GM12878 (cell line): ENCODE results near the gene SCNN1A. TPM values are rescaled to one million over a fixed set of nuclear protein-coding genes. Genes with fewer than 3 reads are reported as not detected.

ENCODE experiments used
- ATAC-seq: fragments of 200-7000 bp; cut with Tn5 transposase; 3 replicates; pipeline ENCODE4 v1.9.1; 2020; ENCODE audit warnings: mild to moderate bottlenecking, moderate library complexity
- BruUV-seq: library from RNA; stranded (reverse); fragments of 400-500 nt; replicated peaks from 2 replicates; lab custom pipeline; 2021; lab: Mats Ljungman, UMichigan
- CTCF ChIA-PET: fragments of 300-600 bp; sonication (Branson Sonifier 250); formaldehyde crosslinking; extraction: SDS; loops from one replicate; lab custom pipeline; 2021; ENCODE audit warnings: inconsistent platforms; lab: Yijun Ruan, JAX
- POLR2A ChIA-PET: fragments of 350-600 bp; formaldehyde crosslinking; extraction: SDS; loops from one replicate; lab custom pipeline; 2021; ENCODE audit warnings: inconsistent platforms; lab: Charles Lee
- RAD21 ChIA-PET: fragments of 300-600 bp; sonication (Branson Sonifier 250); formaldehyde crosslinking; loops from one replicate; lab custom pipeline; 2023; ENCODE audit warnings: antibody characterized with exemption; ENCODE audit not compliant: unreplicated experiment; lab: Charles Lee
- SMC1A ChIA-PET: fragments of 300-600 bp; sonication (Branson Sonifier 250); formaldehyde crosslinking; loops from one replicate; lab custom pipeline; 2023; ENCODE audit not compliant: unreplicated experiment, uncharacterized antibody; lab: Charles Lee
- DNase-seq: peaks from one replicate; pipeline ENCODE4 v3.0.0-alpha.2; 2011; ENCODE audit warnings: low read depth, low spot score
- FAIRE-seq: peaks from 3 replicates; lab custom pipeline; 2011; peaks lifted over from hg19 to GRCh38; lab: Jason Lieb, UNC
- H2AFZ ChIP-seq: 2 replicates; pipeline ENCODE4 v1.6.0; 2011; ENCODE audit warnings: low read depth, low read length, control low read depth; ENCODE audit not compliant: control insufficient read depth
- H3K27ac ChIP-seq: 2 replicates; pipeline ENCODE4 v1.5.1; 2011; ENCODE audit warnings: control low read depth; ENCODE audit not compliant: control insufficient read depth, insufficient read depth
- H3K27me3 ChIP-seq, 2 experiments: replicated peaks in 1 of 2; 2 replicates each; pipeline versions ENCODE4 v1.6.0 to v1.6.1; 2011; ENCODE audit warnings: low read length in 1 of 2; ENCODE audit not compliant: control insufficient read depth in 2 of 2, insufficient read depth in 2 of 2
- H3K36me3 ChIP-seq, 2 experiments: 2 replicates each; pipeline ENCODE4 v1.5.1; 2011; ENCODE audit warnings: low read length in 1 of 2; ENCODE audit not compliant: control insufficient read depth in 2 of 2, insufficient read depth in 2 of 2
- H3K4me1 ChIP-seq: 2 replicates; pipeline ENCODE4 v1.6.1; 2011; ENCODE audit warnings: mild to moderate bottlenecking, low read length, moderate library complexity, mixed read lengths; ENCODE audit not compliant: control insufficient read depth, insufficient read depth
- H3K4me2 ChIP-seq: 2 replicates; pipeline ENCODE4 v1.6.0; 2011; ENCODE audit warnings: control low read depth; ENCODE audit not compliant: control insufficient read depth, insufficient read depth
- H3K4me3 ChIP-seq: fragments of 200-600 bp; sonication (generic); 2 replicates; pipeline ENCODE4 v1.5.1; 2016
- H3K79me2 ChIP-seq: 2 replicates; pipeline ENCODE4 v1.6.0; 2011; ENCODE audit warnings: low read length; ENCODE audit not compliant: control insufficient read depth, insufficient read depth
- H3K9ac ChIP-seq: 2 replicates; pipeline ENCODE4 v1.8.0; 2011; ENCODE audit warnings: low read length, control low read depth, mixed read lengths; ENCODE audit not compliant: control insufficient read depth, insufficient read depth
- H3K9me3 ChIP-seq: replicated peaks from 3 replicates; pipeline ENCODE4 v1.5.1; 2011; ENCODE audit warnings: mild to moderate bottlenecking, low read length; ENCODE audit not compliant: control insufficient read depth, insufficient read depth
- H4K20me1 ChIP-seq: 2 replicates; pipeline ENCODE4 v1.6.0; 2011; ENCODE audit not compliant: control insufficient read depth, insufficient read depth
- BACH1 ChIP-seq: fragments of 450-650 bp; IDR thresholded peaks from 2 replicates; pipeline ENCODE4 v1.6.1; 2017; ENCODE audit warnings: mild to moderate bottlenecking, borderline replicate concordance
- BMI1 ChIP-seq: fragments of 450-650 bp; IDR thresholded peaks from 2 replicates; pipeline ENCODE4 v1.6.1; 2016; ENCODE audit warnings: mild to moderate bottlenecking, moderate library complexity, borderline replicate concordance
- BRCA1 ChIP-seq: IDR thresholded peaks from 2 replicates; pipeline ENCODE4 v1.6.1; 2011; ENCODE audit warnings: low read depth, low read length, improper control_type of control experiment
- ETV6 ChIP-seq, 2 experiments: fragments of 450-650 bp in 1 of 2; IDR thresholded peaks in 1 of 2; conservative IDR thresholded peaks in 1 of 2; 2 replicates each; pipeline ENCODE4 v1.6.1; 2014; ENCODE audit warnings: antibody characterized with exemption in 1 of 2, borderline replicate concordance in 1 of 2, low read depth in 1 of 2, mild to moderate bottlenecking in 1 of 2, moderate library complexity in 1 of 2
- FOXM1 ChIP-seq: IDR thresholded peaks from 2 replicates; pipeline ENCODE4 v1.6.1; 2012; ENCODE audit warnings: low read depth, mild to moderate bottlenecking, inconsistent platforms, low read length, moderate library complexity
- HDAC2 ChIP-seq: fragments of 200-600 bp; sonication (generic); IDR thresholded peaks from 2 replicates; pipeline ENCODE4 v1.6.1; 2017
- IKZF1 ChIP-seq: fragments of 450-650 bp; conservative IDR thresholded peaks from 2 replicates; pipeline ENCODE4 v1.6.1; 2017; ENCODE audit warnings: antibody characterized with exemption, mild to moderate bottlenecking
- KDM1A ChIP-seq: fragments of 200-600 bp; sonication (generic); IDR thresholded peaks from 2 replicates; pipeline ENCODE4 v1.6.1; 2016; ENCODE audit warnings: borderline replicate concordance
- LARP7 ChIP-seq: fragments of 450-650 bp; IDR thresholded peaks from 2 replicates; pipeline ENCODE4 v1.6.1; 2017; ENCODE audit warnings: mild to moderate bottlenecking
- MTA2 ChIP-seq: fragments of 450-650 bp; IDR thresholded peaks from 2 replicates; pipeline ENCODE4 v1.6.1; 2016; ENCODE audit warnings: low read depth, mild to moderate bottlenecking, moderate library complexity
- MXI1 ChIP-seq: fragments of 150-350 bp; IDR thresholded peaks from 2 replicates; pipeline ENCODE4 v1.6.1; 2011; ENCODE audit warnings: low read depth, mild to moderate bottlenecking, inconsistent platforms, low read length, improper control_type of control experiment
- NFXL1 ChIP-seq: fragments of 450-650 bp; IDR thresholded peaks from 2 replicates; pipeline ENCODE4 v1.6.1; 2017; ENCODE audit warnings: antibody characterized with exemption, mild to moderate bottlenecking, borderline replicate concordance
- PAX8 ChIP-seq: fragments of 450-650 bp; IDR thresholded peaks from 2 replicates; pipeline ENCODE4 v1.6.1; 2017; ENCODE audit warnings: mild to moderate bottlenecking, moderate library complexity
- SIX5 ChIP-seq: IDR thresholded peaks from 2 replicates; pipeline ENCODE4 v1.6.1; 2011; ENCODE audit warnings: mild to moderate bottlenecking, low read depth, low read length, moderate library complexity; ENCODE audit not compliant: severe bottlenecking
- SP1 ChIP-seq: IDR thresholded peaks from one replicate; pipeline ENCODE4 v1.6.1; 2011; ENCODE audit warnings: low read depth, low read length
- SRF ChIP-seq, 2 experiments: IDR thresholded peaks; 2 replicates each; pipeline ENCODE4 v1.6.1; 2011; ENCODE audit warnings: low read depth in 2 of 2, low read length in 2 of 2, mild to moderate bottlenecking in 1 of 2, moderate library complexity in 1 of 2
- STAT1 ChIP-seq: fragments of 450-650 bp; conservative IDR thresholded peaks from 2 replicates; pipeline ENCODE4 v1.6.1; 2014; ENCODE audit warnings: antibody characterized with exemption, mild to moderate bottlenecking
- ZNF622 ChIP-seq: fragments of 450-650 bp; IDR thresholded peaks from 2 replicates; pipeline ENCODE4 v1.6.1; 2017; ENCODE audit warnings: mild to moderate bottlenecking, inconsistent platforms
- WGBS: methylation state at CpG from one replicate; pipeline ENCODE4 v1.1.6; 2016; ENCODE audit warnings: low lambda C conversion rate; ENCODE audit not compliant: insufficient replicate concordance, insufficient coverage; ENCODE audit errors: missing lambda C conversion rate; 5-methylcytosine and 5-hydroxymethylcytosine counted together
- in situ Hi-C: fragments of 300-500 bp; cut with MboI; formaldehyde crosslinking; loops from 9 replicates; pipeline ENCODE4 v1.14.3; 2018; ENCODE audit warnings: mixed read lengths
- intact Hi-C: fragments of 100-400 bp; cut with micrococcal nuclease; formaldehyde crosslinking; loops from one replicate; pipeline ENCODE4 v1.14.2; 2022; ENCODE audit not compliant: unreplicated experiment
- polyA plus RNA-seq, 11 experiments: library from polyadenylated mRNA; depleted of rRNA in 4 of 11; unstranded in 6 of 11; stranded (reverse) in 5 of 11; fragments of >200 nt; fragmentation: Nextera tagmentation in 4 of 11; fragmentation: Illumina TruSeq in 1 of 11; extraction: Ambion mirVana in 4 of 11; extraction: Trizol in 1 of 11; gene quantifications; 1 replicate in 1 of 11; 2 replicates in 10 of 11; pipeline versions ENCODE4 v1.2.1 to v1.2.3, GENCODE V29; 2011 to 2016; ENCODE audit warnings: inconsistent platforms in 2 of 11, missing spikeins in 2 of 11, low read depth in 1 of 11
- total RNA-seq, 4 experiments: library from RNA; depleted of rRNA in 3 of 4; stranded (reverse); fragments of >200 nt in 3 of 4; fragmentation: Illumina TruSeq in 1 of 4; extraction: Trizol in 1 of 4; gene quantifications; 2 replicates each; pipeline versions ENCODE4 v1.2.1 to v1.2.3, GENCODE V29; 2013 to 2021
- TF ChIP-seq, protein P1 (sequence below): fragments of 150-350 bp; IDR thresholded peaks from 2 replicates; pipeline ENCODE4 v1.6.1; 2016; ENCODE audit warnings: low read depth, low read length
- TF ChIP-seq, protein P2 (sequence below): IDR thresholded peaks from 2 replicates; pipeline ENCODE4 v1.6.1; 2011; ENCODE audit warnings: borderline replicate concordance, low read depth, mild to moderate bottlenecking, moderate library complexity, mixed read lengths, low read length; ENCODE audit not compliant: insufficient read depth; ENCODE audit errors: extremely low read length

Gene SCNN1A
- total and polyA plus RNA-seq, 10 of the 15 experiments (the other 5 are each of a cell fraction or from before 2014, with no cell fraction given) = 0.14 to 0.69 TPM; not detected in 8

DNA sequence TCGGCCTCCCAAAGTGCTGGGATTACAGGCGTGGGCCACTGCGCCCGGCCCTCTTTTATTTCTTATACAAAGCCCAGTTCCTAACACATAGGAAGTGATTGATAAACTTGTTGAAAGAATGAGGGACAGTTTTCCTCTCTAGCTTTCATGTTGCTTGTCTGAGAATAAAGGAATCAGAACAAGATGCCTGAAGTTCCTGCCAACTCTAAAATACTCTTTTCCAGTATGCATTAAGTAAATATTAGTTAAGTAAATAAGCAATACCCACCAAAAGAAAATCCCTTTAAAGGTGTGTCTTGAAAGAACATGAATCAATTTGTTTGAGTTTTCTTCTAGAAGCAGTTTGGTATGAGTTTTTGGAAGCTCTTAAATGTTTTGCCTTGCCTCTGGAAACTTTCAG, 45.0 kb upstream of the SCNN1A start:
- Histone ChIP-seq H3K27ac (no peak overlapping the region), H3K36me3 (no peaks in the 10 kb centered on the region), H3K4me2 (no peak overlapping the region), H3K4me3 (no peak overlapping the region), H2AFZ (no peak overlapping the region), H4K20me1 (no peaks in the 10 kb centered on the region), H3K4me1 (peaks cover 18% of the 10 kb centered on the region), H3K9me3 (no peaks in the 10 kb centered on the region), H3K9ac (no peak overlapping the region), H3K79me2 (no peaks in the 10 kb centered on the region; the same call in none of the 2 replicates), H3K27me3 (no peaks in the 10 kb centered on the region)
- DNase-seq (no peak), ATAC-seq (no peak), FAIRE-seq (no peak)
- SMC1A ChIA-PET = interaction anchor here (1.2 to 2.1 kb wide), 3 partner anchors 43 to 80 kb away, joined by 3 to 10 read pairs (median 3); no protein-coding TSS in a partner anchor
- RAD21 ChIA-PET = no interaction called here
- intact Hi-C loops = loop anchor here (5.0 kb wide), 1 partner anchor 83 kb away; no protein-coding TSS in a partner anchor
- no TSS peak for BruUV-seq
- POLR2A ChIA-PET = no interaction called here
- in situ Hi-C loops = no loop called here
- TF ChIP-seq, protein P1, sequence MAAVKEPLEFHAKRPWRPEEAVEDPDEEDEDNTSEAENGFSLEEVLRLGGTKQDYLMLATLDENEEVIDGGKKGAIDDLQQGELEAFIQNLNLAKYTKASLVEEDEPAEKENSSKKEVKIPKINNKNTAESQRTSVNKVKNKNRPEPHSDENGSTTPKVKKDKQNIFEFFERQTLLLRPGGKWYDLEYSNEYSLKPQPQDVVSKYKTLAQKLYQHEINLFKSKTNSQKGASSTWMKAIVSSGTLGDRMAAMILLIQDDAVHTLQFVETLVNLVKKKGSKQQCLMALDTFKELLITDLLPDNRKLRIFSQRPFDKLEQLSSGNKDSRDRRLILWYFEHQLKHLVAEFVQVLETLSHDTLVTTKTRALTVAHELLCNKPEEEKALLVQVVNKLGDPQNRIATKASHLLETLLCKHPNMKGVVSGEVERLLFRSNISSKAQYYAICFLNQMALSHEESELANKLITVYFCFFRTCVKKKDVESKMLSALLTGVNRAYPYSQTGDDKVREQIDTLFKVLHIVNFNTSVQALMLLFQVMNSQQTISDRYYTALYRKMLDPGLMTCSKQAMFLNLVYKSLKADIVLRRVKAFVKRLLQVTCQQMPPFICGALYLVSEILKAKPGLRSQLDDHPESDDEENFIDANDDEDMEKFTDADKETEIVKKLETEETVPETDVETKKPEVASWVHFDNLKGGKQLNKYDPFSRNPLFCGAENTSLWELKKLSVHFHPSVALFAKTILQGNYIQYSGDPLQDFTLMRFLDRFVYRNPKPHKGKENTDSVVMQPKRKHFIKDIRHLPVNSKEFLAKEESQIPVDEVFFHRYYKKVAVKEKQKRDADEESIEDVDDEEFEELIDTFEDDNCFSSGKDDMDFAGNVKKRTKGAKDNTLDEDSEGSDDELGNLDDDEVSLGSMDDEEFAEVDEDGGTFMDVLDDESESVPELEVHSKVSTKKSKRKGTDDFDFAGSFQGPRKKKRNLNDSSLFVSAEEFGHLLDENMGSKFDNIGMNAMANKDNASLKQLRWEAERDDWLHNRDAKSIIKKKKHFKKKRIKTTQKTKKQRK = no peak
- TF ChIP-seq BRCA1 = no peak
- no peak for TF ChIP-seq SRF (IDR thresholded peaks at IDR 0.05; ENCODE audit: low read depth in 2 of 2, low read length in 2 of 2)
- no peak for TF ChIP-seq FOXM1
- TF ChIP-seq KDM1A = no peak
- TF ChIP-seq BACH1 = no peak
- TF ChIP-seq, protein P2, sequence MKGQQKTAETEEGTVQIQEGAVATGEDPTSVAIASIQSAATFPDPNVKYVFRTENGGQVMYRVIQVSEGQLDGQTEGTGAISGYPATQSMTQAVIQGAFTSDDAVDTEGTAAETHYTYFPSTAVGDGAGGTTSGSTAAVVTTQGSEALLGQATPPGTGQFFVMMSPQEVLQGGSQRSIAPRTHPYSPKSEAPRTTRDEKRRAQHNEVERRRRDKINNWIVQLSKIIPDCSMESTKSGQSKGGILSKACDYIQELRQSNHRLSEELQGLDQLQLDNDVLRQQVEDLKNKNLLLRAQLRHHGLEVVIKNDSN = no peak
- TF ChIP-seq PAX8 = no peak
- no peak for TF ChIP-seq NFXL1
- no peak for TF ChIP-seq HDAC2
- TF ChIP-seq MXI1 = no peak
- TF ChIP-seq BMI1 = no peak
- TF ChIP-seq STAT1 = no peak
- TF ChIP-seq ETV6 (conservative IDR thresholded peaks at IDR 0.05 in 1 of 2, IDR thresholded peaks at IDR 0.05 in 1 of 2; ENCODE audit: borderline replicate concordance in 1 of 2, low read depth in 1 of 2) = no peak
- no peak for TF ChIP-seq ZNF622
- no peak for TF ChIP-seq IKZF1
- TF ChIP-seq MTA2 = no peak
- no peak for TF ChIP-seq SP1
- TF ChIP-seq LARP7 = no peak
- no peak for TF ChIP-seq SIX5
- CTCF ChIA-PET = interaction anchor here (2.1 kb wide), 1 partner anchor 45 kb away, joined by 12 read pairs; no protein-coding TSS in a partner anchor
- WGBS = 65% methylated on average over 4 of the region's 4 CpGs
